Frontal cortex (tissue), 4 donors: ENCODE results near the gene BAG3. TPM values are rescaled to one million over a fixed set of nuclear protein-coding genes. Genes with fewer than 3 reads are reported as not detected.

ENCODE experiments used
- DNase-seq, 2 donors: peaks; one replicate each; pipeline ENCODE4 v3.0.0; 2012; ENCODE audit warnings: low spot score in 2 of 2
- FAIRE-seq: peaks from 2 replicates; lab custom pipeline; 2012; peaks lifted over from hg19 to GRCh38; lab: Jason Lieb, UNC
- total RNA-seq: library from RNA; depleted of rRNA; stranded (reverse); fragments of >200 nt; gene quantifications from one replicate; pipeline ENCODE4 v1.2.3, GENCODE V29; 2014
- donor health status: control.
- donor health status: control.
- donor health status: control.

BAG3 gene
- total RNA-seq, 1 donor from 2014 or later, result 0.82 TPM

GRCh38 chr10:119663866-119664698, 12.9 kb downstream of the BAG3 start:
- FAIRE-seq (no peak), DNase-seq (no peak)

- FAIRE-seq (no peak), DNase-seq (no peak)
Measured at GRCh38 chr10:119665901-119666708, 14.9 kb downstream of the BAG3 start.

- DNase-seq, result no peak
- no peak for FAIRE-seq
Measured at GRCh38 chr10:119666709-119667004, 15.5 kb downstream of the BAG3 start.

GRCh38 chr10:119667562-119668328, 16.6 kb downstream of the BAG3 start:
- no peak for FAIRE-seq
- peak in 1 of 2 donors; percentile 46 for DNase-seq

DNA sequence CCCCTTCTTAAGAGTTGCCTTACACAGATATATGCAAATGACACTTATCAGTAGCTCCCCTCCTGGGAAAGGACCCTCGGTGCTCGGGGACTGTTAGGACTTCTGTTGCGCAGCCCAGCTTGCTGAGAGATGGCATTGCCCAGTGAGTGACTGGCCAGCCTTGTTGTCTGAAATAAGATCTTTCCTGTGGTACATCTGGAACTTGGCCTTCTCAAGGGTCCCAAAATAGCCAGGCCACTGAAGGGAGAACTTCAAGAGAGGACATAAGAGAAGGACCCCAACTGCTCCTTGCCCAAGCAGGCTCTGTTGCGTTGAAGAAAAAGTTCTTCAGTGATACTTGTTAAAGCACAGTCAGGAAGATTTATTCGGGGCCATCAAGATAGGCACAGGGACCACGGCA, 17.3 kb downstream of the BAG3 start:
- FAIRE-seq, result no peak
- no peak for DNase-seq

- FAIRE-seq (no peak), DNase-seq (no peak)
Measured at GRCh38 chr10:119669331-119669730, 18.2 kb downstream of the BAG3 start.

DNA sequence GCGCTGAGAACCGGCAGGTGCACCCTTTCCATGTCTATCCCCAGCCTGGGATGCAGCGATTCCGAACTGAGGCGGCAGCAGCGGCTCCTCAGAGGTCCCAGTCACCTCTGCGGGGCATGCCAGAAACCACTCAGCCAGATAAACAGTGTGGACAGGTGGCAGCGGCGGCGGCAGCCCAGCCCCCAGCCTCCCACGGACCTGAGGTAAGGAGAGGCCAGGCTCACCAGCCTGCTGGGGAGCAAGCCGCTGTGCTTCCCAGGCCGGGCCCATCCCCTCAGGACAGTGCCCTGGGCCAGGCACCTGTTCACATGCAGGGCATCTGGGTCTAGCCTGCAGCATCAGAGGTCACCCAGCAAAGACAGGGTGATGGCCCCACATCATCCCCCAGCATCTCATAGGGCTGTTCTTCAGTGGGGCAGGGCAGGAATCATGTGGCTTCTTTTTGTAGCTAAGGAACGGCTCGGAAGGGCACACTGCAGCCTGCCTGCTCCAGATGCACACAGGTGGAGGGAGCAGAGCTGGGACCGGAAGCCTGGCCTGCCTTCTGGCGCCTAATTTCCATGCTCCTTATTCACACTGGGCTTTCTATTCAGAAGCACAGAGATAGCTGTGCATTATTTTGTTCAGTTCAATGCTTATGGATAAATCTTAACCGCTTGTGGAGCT, 18.9 kb downstream of the BAG3 start:
- no peak for FAIRE-seq
- DNase-seq, result no peak

GRCh38 chr10:119670717-119671116, 19.5 kb downstream of the BAG3 start:
- no peak for DNase-seq
- no peak for FAIRE-seq

- DNase-seq, result no peak
- no peak for FAIRE-seq
Measured at GRCh38 chr10:119671381-119671780, 20.2 kb downstream of the BAG3 start.

DNA sequence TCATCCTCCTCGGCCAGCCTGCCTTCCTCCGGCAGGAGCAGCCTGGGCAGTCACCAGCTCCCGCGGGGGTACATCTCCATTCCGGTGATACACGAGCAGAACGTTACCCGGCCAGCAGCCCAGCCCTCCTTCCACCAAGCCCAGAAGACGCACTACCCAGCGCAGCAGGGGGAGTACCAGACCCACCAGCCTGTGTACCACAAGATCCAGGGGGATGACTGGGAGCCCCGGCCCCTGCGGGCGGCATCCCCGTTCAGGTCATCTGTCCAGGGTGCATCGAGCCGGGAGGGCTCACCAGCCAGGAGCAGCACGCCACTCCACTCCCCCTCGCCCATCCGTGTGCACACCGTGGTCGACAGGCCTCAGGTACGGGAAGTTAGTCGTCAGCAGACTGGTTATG, 21.1 kb downstream of the BAG3 start:
- DNase-seq (no peak), FAIRE-seq (no peak)

DNA sequence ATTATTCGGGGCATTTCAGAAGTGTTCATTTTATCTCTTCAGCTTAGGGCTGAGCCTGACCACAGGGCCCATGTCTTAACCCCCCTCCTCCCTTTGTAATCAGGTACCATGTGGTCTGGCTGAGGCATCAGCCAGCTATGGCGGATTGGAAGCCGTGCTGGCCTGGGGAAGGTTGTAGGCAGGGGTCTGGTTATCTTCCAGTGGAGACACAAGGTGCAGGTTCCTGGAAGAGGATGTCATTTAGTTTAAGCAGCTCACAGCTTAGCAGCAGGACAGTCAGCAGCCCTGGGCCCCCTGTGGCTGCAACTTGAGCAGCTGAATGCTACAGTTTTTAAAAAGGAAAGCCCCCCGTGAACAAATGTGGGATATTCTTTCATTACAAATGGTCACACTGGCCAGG, 22.1 kb downstream of the BAG3 start:
- FAIRE-seq (no peak), DNase-seq (no peak)

DNA sequence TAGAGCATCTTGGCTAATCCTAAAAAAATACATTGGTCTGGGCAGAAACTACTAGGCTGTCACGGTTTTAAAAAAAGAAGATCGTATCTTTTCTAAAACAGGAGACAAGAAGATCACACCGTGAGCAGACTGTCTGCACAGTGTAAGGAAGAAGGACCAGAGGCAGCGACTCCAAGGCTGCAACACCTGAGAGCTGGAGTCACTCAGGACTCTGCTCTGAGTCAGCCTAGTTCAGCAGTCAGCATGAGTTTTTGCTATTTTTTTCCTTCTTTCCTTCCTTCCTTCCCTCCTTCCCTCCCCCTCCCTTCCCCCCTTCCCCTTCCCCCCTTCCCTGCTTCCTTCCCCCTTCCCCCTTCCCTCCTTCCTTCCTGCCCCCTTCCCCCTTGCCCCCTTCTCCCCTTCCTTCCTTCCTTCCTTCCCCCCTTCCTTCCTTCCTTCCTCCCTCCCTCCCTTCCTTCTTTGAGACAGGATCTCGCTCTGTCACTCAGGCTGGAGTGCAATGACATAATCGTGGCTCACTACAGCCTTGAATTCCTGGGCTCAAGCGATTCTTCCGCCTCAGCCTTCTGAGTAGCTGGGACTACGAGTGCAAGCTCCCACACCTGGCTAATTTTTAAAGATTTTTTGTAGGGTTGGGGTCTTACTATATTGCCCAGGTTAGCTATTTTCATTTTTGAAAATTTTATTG, 24.4 kb downstream of the BAG3 start:
- DNase-seq, result no peak
- no peak for FAIRE-seq

DNA sequence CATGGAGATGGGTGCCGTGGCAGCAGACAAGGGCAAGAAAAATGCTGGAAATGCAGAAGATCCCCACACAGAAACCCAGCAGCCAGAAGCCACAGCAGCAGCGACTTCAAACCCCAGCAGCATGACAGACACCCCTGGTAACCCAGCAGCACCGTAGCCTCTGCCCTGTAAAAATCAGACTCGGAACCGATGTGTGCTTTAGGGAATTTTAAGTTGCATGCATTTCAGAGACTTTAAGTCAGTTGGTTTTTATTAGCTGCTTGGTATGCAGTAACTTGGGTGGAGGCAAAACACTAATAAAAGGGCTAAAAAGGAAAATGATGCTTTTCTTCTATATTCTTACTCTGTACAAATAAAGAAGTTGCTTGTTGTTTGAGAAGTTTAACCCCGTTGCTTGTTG, 25.9 kb downstream of the BAG3 start:
- no peak for FAIRE-seq

DNA sequence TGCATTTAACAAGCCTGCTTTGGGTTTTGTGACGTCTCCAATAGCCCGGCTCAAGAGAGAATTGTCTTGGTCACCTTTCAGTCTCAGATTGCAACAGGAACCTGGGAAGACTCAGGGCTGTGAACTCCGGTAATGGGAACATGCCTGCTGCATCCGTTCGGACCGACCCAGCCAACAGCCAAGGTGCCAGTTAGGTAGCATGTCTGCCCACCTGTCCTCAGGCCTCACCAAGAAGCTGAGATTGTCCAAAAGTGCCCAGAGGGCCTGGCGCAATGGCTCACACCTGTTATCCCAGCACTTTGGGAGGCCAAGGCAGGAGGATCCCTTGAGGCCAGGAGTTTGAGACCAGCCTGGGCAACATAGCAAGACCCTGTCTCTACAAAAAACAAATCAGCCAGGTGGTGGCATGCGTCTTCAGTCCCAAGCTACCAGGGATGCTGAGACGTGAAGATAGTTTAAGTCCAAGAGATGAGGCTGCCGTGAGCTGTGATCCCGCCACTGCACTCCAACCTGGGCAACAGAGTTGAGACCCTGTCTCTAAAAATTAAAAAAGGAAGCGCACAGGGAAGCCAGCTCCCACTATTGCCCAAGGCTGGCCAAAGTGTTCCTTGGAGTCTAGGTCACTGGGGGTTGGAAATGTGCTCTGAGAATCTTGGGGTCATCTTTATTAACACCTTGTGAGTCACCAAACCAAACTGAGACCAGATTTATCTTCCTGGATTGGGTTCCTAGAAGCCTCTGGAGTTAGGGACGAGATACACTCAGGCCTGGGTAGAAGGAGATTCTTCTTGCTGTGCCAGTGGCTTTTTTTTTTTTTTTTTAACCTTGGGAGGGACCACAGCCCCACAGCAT, 26.9 kb downstream of the BAG3 start:
- FAIRE-seq (no peak), DNase-seq (no peak)

More for the DNA sequence above, 25.9 kb downstream of the BAG3 start:
- DNase-seq, result no peak

GRCh38 chr10:119679480-119679829, 28.3 kb downstream of the BAG3 start:
- DNase-seq (no peak), FAIRE-seq (no peak)

DNA sequence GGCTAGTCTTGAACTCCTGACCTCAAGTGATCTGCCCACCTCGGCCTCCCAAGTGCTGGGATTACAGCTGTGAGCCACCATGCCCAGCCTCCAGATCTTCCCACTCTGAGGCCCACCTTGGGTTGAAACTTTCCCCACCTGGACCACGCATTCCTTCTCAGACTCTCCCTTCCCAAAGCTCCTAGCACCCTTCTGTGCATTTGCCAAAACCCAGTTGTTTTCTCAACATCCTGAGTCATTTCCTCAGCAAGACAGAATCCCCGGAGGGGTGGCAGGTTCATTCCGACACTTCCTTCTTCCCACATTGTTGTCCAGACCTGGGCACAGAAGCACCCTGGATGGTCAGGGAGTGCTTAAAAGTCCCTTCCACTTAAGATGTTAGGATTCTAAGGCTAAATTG, 28.9 kb downstream of the BAG3 start:
- DNase-seq (no peak), FAIRE-seq (no peak)

DNA sequence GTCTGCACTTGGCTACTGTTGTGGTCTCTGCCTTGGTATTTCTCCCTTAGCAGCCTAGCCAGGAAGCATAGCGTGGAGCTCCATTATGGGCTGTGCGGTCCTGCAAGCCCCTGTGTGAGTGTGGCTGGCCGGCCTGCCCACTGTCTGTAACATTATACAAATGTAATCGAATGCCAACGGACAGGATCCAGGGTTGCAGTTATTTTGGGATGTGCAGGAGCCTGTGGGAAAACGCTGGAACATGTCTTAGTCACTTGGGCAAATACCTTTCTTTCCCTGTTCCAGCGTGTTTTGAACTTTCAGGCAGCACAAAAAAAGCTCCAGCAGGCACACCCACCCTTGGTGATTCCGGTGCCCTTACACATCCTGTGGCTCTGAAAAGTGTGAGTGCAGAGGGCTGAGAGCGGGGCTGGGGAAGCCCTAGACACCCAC, 29.5 kb downstream of the BAG3 start:
- FAIRE-seq (no peak), DNase-seq (no peak)

DNA sequence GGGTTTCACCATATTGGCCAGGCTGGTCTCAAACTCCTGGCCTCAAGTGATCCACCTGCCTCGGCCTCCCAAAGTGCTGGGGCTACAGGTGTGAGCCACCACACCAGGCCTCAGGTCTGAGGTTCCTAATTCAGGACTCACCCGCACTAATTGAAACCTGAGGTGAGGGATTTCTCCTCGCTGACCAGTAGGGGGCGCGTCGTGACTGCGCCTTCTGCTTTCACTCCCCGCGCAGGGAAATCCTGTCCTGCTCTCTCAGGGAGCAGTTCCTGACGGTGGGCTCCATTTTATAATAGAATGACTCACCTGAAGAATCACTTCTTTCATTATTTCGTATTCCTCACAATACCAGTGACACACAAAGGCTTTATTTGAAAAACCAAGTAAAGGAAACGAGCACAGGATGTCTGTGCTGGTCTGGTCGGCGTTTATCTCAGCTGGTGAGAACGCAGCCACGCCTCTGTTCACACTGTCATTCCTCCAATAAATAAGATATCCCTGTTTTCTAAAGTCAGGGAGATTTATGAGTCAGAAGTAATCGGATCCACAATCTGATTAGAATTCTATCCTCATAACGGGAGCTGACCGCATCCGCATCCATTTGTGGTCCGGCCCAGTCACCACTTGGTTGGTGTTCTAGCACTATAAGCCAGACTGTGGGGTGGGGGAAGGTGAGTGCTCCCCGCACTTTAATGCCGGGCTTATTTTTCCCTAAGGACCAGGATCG, 35.4 kb downstream of the BAG3 start:
- no peak for FAIRE-seq

More for the DNA sequence above, 35.4 kb downstream of the BAG3 start:
- peak; percentile 59 to 80 for DNase-seq
